HepG2 (cell line): ENCODE results near the gene SPP1. TPM values are rescaled to one million over a fixed set of nuclear protein-coding genes. Genes with fewer than 3 reads are reported as not detected.

Experiments
- ATAC-seq: fragments of 200-7000 bp; cut with Tn5 transposase; 3 replicates; pipeline ENCODE4 v1.9.1; 2020; ENCODE audit warnings: mild to moderate bottlenecking, moderate library complexity
- BruUV-seq: library from RNA; stranded (reverse); fragments of 400-500 nt; replicated peaks from 2 replicates; lab custom pipeline; 2021; lab: Mats Ljungman, UMichigan
- CTCF ChIA-PET: fragments of 300-600 bp; formaldehyde crosslinking; extraction: SDS; loops from one replicate; lab custom pipeline; 2021; ENCODE audit warnings: low total read pairs, inconsistent platforms, low intra/inter-chr PET ratio; lab: Yijun Ruan, JAX
- POLR2A ChIA-PET: fragments of 350-600 bp; sonication (Branson Sonifier 250); formaldehyde crosslinking; loops from one replicate; lab custom pipeline; 2020; ENCODE audit warnings: antibody characterized with exemption, inconsistent platforms; lab: Yijun Ruan, JAX
- DNase-seq: peaks from one replicate; pipeline ENCODE4 v3.0.0-alpha.2; 2015; ENCODE audit warnings: low spot score
- FAIRE-seq: peaks from 3 replicates; lab custom pipeline; 2011; peaks lifted over from hg19 to GRCh38; lab: Jason Lieb, UNC
- H2AFZ ChIP-seq: one replicate; pipeline ENCODE4 v1.6.1; 2011; ENCODE audit warnings: low read length, inconsistent platforms
- H3K27ac ChIP-seq: fragments of 300-600 bp; 3 replicates; pipeline ENCODE4 v1.8.0; 2011; ENCODE audit warnings: mixed run types, mild to moderate bottlenecking, mixed read lengths, low read length, inconsistent platforms; ENCODE audit not compliant: insufficient read depth; ENCODE audit errors: extremely low read length
- H3K27me3 ChIP-seq, 2 experiments: fragments of 200-600 bp in 1 of 2; 2 replicates in 1 of 2; 3 replicates in 1 of 2; pipeline versions ENCODE4 v1.6.0 to v1.8.0; 2011; ENCODE audit warnings: low read length in 2 of 2, mild to moderate bottlenecking in 2 of 2, moderate library complexity in 2 of 2, inconsistent platforms in 1 of 2; ENCODE audit not compliant: insufficient read depth in 2 of 2, control insufficient read depth in 1 of 2
- H3K36me3 ChIP-seq, 2 experiments: fragments of 200-600 bp in 1 of 2; replicated peaks in 1 of 2; 2 replicates in 1 of 2; 3 replicates in 1 of 2; pipeline versions ENCODE4 v1.5.1 to v1.8.0; 2011; ENCODE audit warnings: low read length in 2 of 2, inconsistent platforms in 1 of 2; ENCODE audit not compliant: insufficient read depth in 2 of 2, control insufficient read depth in 1 of 2
- H3K4me1 ChIP-seq: 2 replicates; pipeline ENCODE4 v1.5.1; 2012; ENCODE audit warnings: low read length, inconsistent platforms; ENCODE audit not compliant: insufficient read depth
- H3K4me2 ChIP-seq: 2 replicates; pipeline ENCODE4 v1.6.0; 2011; ENCODE audit warnings: low read depth, low read length, inconsistent platforms
- H3K4me3 ChIP-seq, 3 experiments: fragments of 200-600 bp in 1 of 3; sonication (generic), shearing (Covaris generic) in 1 of 3; replicated peaks in 1 of 3; 2 replicates each; pipeline ENCODE4 v1.5.1; 2011 to 2016; ENCODE audit warnings: low read length in 3 of 3, inconsistent platforms in 2 of 3, low read depth in 2 of 3, mild to moderate bottlenecking in 2 of 3, control low read depth in 1 of 3, mixed read lengths in 1 of 3; ENCODE audit not compliant: insufficient read depth in 1 of 3
- H3K79me2 ChIP-seq: one replicate; pipeline ENCODE4 v1.6.1; 2011; ENCODE audit warnings: low read length, inconsistent platforms; ENCODE audit not compliant: insufficient read depth
- H3K9ac ChIP-seq: 2 replicates; pipeline ENCODE4 v1.6.0; 2011; ENCODE audit warnings: mild to moderate bottlenecking, low read depth, low read length, inconsistent platforms; ENCODE audit not compliant: insufficient read depth
- H3K9me3 ChIP-seq: 2 replicates; pipeline ENCODE4 v1.5.1; 2012; ENCODE audit warnings: mild to moderate bottlenecking, low read length
- H4K20me1 ChIP-seq: 2 replicates; pipeline ENCODE4 v1.6.0; 2011; ENCODE audit warnings: inconsistent platforms, mild to moderate bottlenecking, low read length, moderate library complexity; ENCODE audit not compliant: insufficient read depth
- ADNP ChIP-seq: sonication (generic); formaldehyde crosslinking; IDR thresholded peaks from 2 replicates; pipeline ENCODE4 v1.4.0; 2020; ENCODE audit warnings: missing genetic modification reagents
- AKAP8 ChIP-seq: sonication (generic); formaldehyde crosslinking; IDR thresholded peaks from 2 replicates; pipeline ENCODE4 v1.5.1; 2020; ENCODE audit warnings: mild to moderate bottlenecking, missing genetic modification reagents
- HNRNPL ChIP-seq: fragments of 200-400 bp; formaldehyde crosslinking; IDR thresholded peaks from 2 replicates; pipeline ENCODE4 v1.6.1; 2017; ENCODE audit warnings: mild to moderate bottlenecking, low read depth, low read length
- KLF13 ChIP-seq: sonication (generic); formaldehyde crosslinking; IDR thresholded peaks from 2 replicates; pipeline ENCODE4 v1.4.0; 2020; ENCODE audit warnings: mild to moderate bottlenecking, missing genetic modification reagents
- MYC ChIP-seq: sonication (generic); formaldehyde crosslinking; IDR thresholded peaks from 2 replicates; pipeline ENCODE4 v1.9.0; 2021; ENCODE audit warnings: missing genetic modification reagents, borderline replicate concordance
- SALL2 ChIP-seq: sonication (generic); formaldehyde crosslinking; IDR thresholded peaks from 2 replicates; pipeline ENCODE4 v1.8.1; 2023; ENCODE audit warnings: mild to moderate bottlenecking, missing genetic modification reagents, inconsistent platforms
- SNRNP70 ChIP-seq: fragments of 200-400 bp; formaldehyde crosslinking; IDR thresholded peaks from 2 replicates; pipeline ENCODE4 v1.6.1; 2017; ENCODE audit warnings: mild to moderate bottlenecking, low read depth, low read length, moderate library complexity
- SP1 ChIP-seq, 2 experiments: fragments of 450-650 bp in 1 of 2; sonication (generic) in 1 of 2; formaldehyde crosslinking in 1 of 2; IDR thresholded peaks; 2 replicates each; pipeline versions ENCODE4 v1.4.0 to v1.6.1; 2016 to 2020; ENCODE audit warnings: missing genetic modification reagents in 1 of 2
- ZIK1 ChIP-seq: sonication (generic); formaldehyde crosslinking; IDR thresholded peaks from 2 replicates; pipeline ENCODE4 v1.5.0; 2020; ENCODE audit warnings: mild to moderate bottlenecking, low read depth, missing genetic modification reagents, borderline replicate concordance
- ZNF260 ChIP-seq: sonication (generic); formaldehyde crosslinking; IDR thresholded peaks from 2 replicates; pipeline ENCODE4 v1.4.0; 2020; ENCODE audit warnings: missing genetic modification reagents, low read depth, mild to moderate bottlenecking, borderline replicate concordance
- ZNF3 ChIP-seq: IDR thresholded peaks from 2 replicates; pipeline ENCODE4 v1.7.0; 2017; ENCODE audit warnings: inconsistent platforms
- ZNF703 ChIP-seq: sonication (generic); formaldehyde crosslinking; IDR thresholded peaks from 2 replicates; pipeline ENCODE4 v1.5.1; 2020; ENCODE audit warnings: missing genetic modification reagents, mild to moderate bottlenecking, moderate library complexity, borderline replicate concordance
- WGBS: methylation state at CpG from one replicate; pipeline ENCODE4 v1.1.6; 2017; ENCODE audit warnings: low lambda C conversion rate; 5-methylcytosine and 5-hydroxymethylcytosine counted together
- in situ Hi-C: cut with HindIII; loops from 2 replicates; pipeline ENCODE4 v1.10.0; 2017; ENCODE audit warnings: low pct_unique_long_range_greater_than_20kb; ENCODE audit not compliant: extremely low pct_ligation_motif_present
- intact Hi-C: fragments of 100-400 bp; cut with micrococcal nuclease; formaldehyde crosslinking; loops from one replicate; pipeline ENCODE4 v1.10.0; 2022; ENCODE audit not compliant: unreplicated experiment
- polyA plus RNA-seq, 8 experiments: library from polyadenylated mRNA; depleted of rRNA in 3 of 8; stranded (reverse) in 7 of 8; unstranded in 1 of 8; fragments of >200 nt; fragmentation: Illumina TruSeq in 4 of 8; extraction: Trizol in 4 of 8; gene quantifications; 2 replicates each; pipeline versions ENCODE4 v1.2.1 to v1.2.3, GENCODE V29; 2011 to 2016; ENCODE audit warnings: low read depth in 4 of 8, missing spikeins in 1 of 8, mixed read lengths in 1 of 8; ENCODE audit not compliant: insufficient read depth in 1 of 8
- total RNA-seq, 5 experiments: library from RNA; depleted of rRNA; stranded (reverse); fragments of >200 nt; fragmentation: Illumina TruSeq; extraction: Trizol; gene quantifications; 2 replicates each; pipeline ENCODE4 v1.2.3, GENCODE V29; 2016; ENCODE audit warnings: low read depth in 1 of 5
- TF ChIP-seq, protein P1 (sequence below), 2 experiments: sonication (generic) in 1 of 2; formaldehyde crosslinking in 1 of 2; IDR thresholded peaks; 2 replicates each; pipeline versions ENCODE4 v1.5.1 to v1.6.1; 2011 to 2020; ENCODE audit warnings: borderline replicate concordance in 1 of 2, low read depth in 1 of 2, low read length in 1 of 2, mild to moderate bottlenecking in 1 of 2, missing genetic modification reagents in 1 of 2, moderate library complexity in 1 of 2
- TF ChIP-seq, protein P2 (sequence below): IDR thresholded peaks from 2 replicates; pipeline ENCODE4 v1.6.1; 2016; ENCODE audit warnings: mild to moderate bottlenecking, missing biosample characterization, missing genetic modification reagents
- TF ChIP-seq, protein P3 (sequence below): IDR thresholded peaks from 2 replicates; pipeline ENCODE4 v1.6.1; 2012; ENCODE audit warnings: inconsistent platforms
- TF ChIP-seq, protein P4 (sequence below): sonication (generic); formaldehyde crosslinking; IDR thresholded peaks from 2 replicates; pipeline ENCODE4 v1.4.0; 2020; ENCODE audit warnings: missing genetic modification reagents

The SPP1 gene
- total and polyA plus RNA-seq, 2 of the 13 experiments (the other 11 are each of a cell fraction or from before 2014, with no cell fraction given) = 682 to 788 TPM

DNA sequence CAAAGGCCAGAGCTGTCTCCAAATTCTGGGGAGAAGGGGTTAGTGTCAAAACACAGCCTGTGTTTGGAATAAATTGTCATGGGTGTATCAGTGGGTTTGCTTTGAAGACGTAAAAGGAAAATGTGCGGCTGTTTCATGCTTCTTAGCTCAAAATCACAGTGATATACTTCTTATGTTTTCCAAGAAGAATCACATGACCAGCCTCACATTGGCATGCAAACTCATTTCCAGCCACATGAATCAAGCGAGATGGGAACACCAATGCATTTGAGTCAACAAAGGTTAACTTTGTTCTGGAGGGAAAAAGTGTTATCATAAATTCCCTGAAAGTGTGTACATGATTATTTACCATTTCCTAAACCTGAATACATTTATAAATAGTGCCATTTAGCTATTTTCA lies 19.0 kb upstream of the SPP1 start:
- in situ Hi-C loops = no loop called here
- Histone ChIP-seq H3K27me3 (no peaks in the 10 kb centered on the region), H3K79me2 (no peaks in the 10 kb centered on the region)
- POLR2A ChIA-PET = no interaction called here
- no TSS peak for BruUV-seq
- CTCF ChIA-PET = no interaction called here
- no peak for TF ChIP-seq ZNF3 (CRISPR knock-in tag)
- TF ChIP-seq ADNP (CRISPR knock-in tag) = no peak
- TF ChIP-seq, all 625 proteins: peak for 0
- Histone ChIP-seq H3K4me2 (no peak overlapping the region), H3K4me1 (peaks cover 21% of the 10 kb centered on the region), H3K27ac (no peak overlapping the region), H2AFZ (no peak overlapping the region), H3K9me3 (no peaks in the 10 kb centered on the region), H3K4me3 (no peak overlapping the region), H4K20me1 (no peaks in the 10 kb centered on the region), H3K9ac (no peak overlapping the region), H3K36me3 (no peaks in the 10 kb centered on the region)
- FAIRE-seq (no peak), ATAC-seq (no peak), DNase-seq (no peak)
- 98% methylated on average over 3 of the region's 3 CpGs for WGBS
- intact Hi-C loops = no loop called here

DNA sequence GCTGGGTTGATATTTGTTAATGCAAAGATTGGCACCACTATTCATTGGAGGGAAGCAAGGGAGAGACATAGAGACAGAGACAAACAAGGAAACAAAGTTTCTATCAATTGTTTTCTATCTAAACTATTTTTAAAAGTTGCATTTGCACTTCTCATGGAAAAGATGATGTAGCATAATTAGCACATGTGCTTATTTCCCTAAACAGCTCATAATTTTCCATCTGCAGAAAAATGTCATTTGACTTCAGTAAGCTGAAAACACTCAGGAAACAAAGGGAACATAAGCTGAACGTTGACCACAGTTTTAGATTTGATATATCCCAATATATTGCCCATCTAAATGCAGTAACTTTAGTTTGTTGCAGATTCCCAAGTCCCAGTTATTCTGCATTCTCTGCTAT lies 18.5 kb upstream of the SPP1 start:
- ATAC-seq = no peak
- H3K79me2 ChIP-seq = no peaks in the 10 kb centered on the region
- H3K27me3 ChIP-seq = no peaks in the 10 kb centered on the region
- ChIA-PET CTCF (no interaction called here), POLR2A (no interaction called here)
- in situ Hi-C loops (no loop called here), intact Hi-C loops (no loop called here)
- no peak for DNase-seq
- no peak overlapping the region for H3K4me3 ChIP-seq
- H4K20me1 ChIP-seq = no peaks in the 10 kb centered on the region
- H3K36me3 ChIP-seq = no peaks in the 10 kb centered on the region
- no peaks in the 10 kb centered on the region for H3K9me3 ChIP-seq
- H2AFZ ChIP-seq = no peak overlapping the region
- no peak overlapping the region for H3K9ac ChIP-seq
- peaks cover 25% of the 10 kb centered on the region for H3K4me1 ChIP-seq
- BruUV-seq = no TSS peak
- 93% methylated on average over 1 of the region's 1 CpG for WGBS
- FAIRE-seq = no peak
- H3K27ac ChIP-seq = no peak overlapping the region
- H3K4me2 ChIP-seq = no peak overlapping the region
- TF ChIP-seq, protein P1, sequence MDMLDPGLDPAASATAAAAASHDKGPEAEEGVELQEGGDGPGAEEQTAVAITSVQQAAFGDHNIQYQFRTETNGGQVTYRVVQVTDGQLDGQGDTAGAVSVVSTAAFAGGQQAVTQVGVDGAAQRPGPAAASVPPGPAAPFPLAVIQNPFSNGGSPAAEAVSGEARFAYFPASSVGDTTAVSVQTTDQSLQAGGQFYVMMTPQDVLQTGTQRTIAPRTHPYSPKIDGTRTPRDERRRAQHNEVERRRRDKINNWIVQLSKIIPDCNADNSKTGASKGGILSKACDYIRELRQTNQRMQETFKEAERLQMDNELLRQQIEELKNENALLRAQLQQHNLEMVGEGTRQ (IDR thresholded peaks at IDR 0.05; ENCODE audit: low read depth, low read length) = no peak
- TF ChIP-seq, protein P1 (CRISPR knock-in tag; IDR thresholded peaks at IDR 0.05; ENCODE audit: borderline replicate concordance) = no peak
- no peak for TF ChIP-seq MYC (CRISPR knock-in tag)
- TF ChIP-seq, protein P2, sequence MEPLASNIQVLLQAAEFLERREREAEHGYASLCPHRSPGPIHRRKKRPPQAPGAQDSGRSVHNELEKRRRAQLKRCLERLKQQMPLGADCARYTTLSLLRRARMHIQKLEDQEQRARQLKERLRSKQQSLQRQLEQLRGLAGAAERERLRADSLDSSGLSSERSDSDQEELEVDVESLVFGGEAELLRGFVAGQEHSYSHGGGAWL (CRISPR knock-in tag) = no peak
- no peak for TF ChIP-seq ZIK1 (CRISPR knock-in tag)
- TF ChIP-seq SALL2 (CRISPR knock-in tag) = no peak
- no peak for TF ChIP-seq SP1 (IDR thresholded peaks at IDR 0.05)
- TF ChIP-seq SP1 (CRISPR knock-in tag; IDR thresholded peaks at IDR 0.05) = no peak
- no peak for TF ChIP-seq KLF13 (CRISPR knock-in tag)
- TF ChIP-seq, protein P3, sequence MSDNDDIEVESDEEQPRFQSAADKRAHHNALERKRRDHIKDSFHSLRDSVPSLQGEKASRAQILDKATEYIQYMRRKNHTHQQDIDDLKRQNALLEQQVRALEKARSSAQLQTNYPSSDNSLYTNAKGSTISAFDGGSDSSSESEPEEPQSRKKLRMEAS = no peak
- TF ChIP-seq, protein P4, sequence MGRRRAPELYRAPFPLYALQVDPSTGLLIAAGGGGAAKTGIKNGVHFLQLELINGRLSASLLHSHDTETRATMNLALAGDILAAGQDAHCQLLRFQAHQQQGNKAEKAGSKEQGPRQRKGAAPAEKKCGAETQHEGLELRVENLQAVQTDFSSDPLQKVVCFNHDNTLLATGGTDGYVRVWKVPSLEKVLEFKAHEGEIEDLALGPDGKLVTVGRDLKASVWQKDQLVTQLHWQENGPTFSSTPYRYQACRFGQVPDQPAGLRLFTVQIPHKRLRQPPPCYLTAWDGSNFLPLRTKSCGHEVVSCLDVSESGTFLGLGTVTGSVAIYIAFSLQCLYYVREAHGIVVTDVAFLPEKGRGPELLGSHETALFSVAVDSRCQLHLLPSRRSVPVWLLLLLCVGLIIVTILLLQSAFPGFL = no peak
- no peak for TF ChIP-seq ZNF260 (CRISPR knock-in tag)
- TF ChIP-seq SNRNP70 = no peak
- no peak for TF ChIP-seq AKAP8 (CRISPR knock-in tag)
- no peak for TF ChIP-seq ZNF703 (CRISPR knock-in tag)
- no peak for TF ChIP-seq HNRNPL
